Keratinocyte (primary cell): ENCODE results near the gene CA9. TPM values are rescaled to one million over a fixed set of nuclear protein-coding genes. Genes with fewer than 3 reads are reported as not detected.

Experiments used
- DNase-seq: peaks from one replicate; pipeline ENCODE4 v3.0.0-alpha.2; 2011; ENCODE audit warnings: low read depth, missing footprints, low spot score
- FAIRE-seq: peaks from 2 replicates; lab custom pipeline; 2011; peaks lifted over from hg19 to GRCh38; lab: Jason Lieb, UNC
- H2AFZ ChIP-seq: 2 replicates; pipeline ENCODE4 v1.6.0; 2012; ENCODE audit warnings: low read length, control low read depth, inconsistent platforms; ENCODE audit not compliant: control insufficient read depth
- H3K27ac ChIP-seq: 2 replicates; pipeline ENCODE4 v1.5.1; 2011; ENCODE audit warnings: low read length; ENCODE audit not compliant: control insufficient read depth, insufficient read depth
- H3K27me3 ChIP-seq: 3 replicates; pipeline ENCODE4 v1.6.0; 2011; ENCODE audit warnings: low read length; ENCODE audit not compliant: control insufficient read depth, insufficient read depth; ENCODE audit errors: extremely low read depth
- H3K36me3 ChIP-seq, 2 experiments: 2 replicates in 1 of 2; 3 replicates in 1 of 2; pipeline ENCODE4 v1.5.1; 2011; ENCODE audit warnings: low read length in 2 of 2, mild to moderate bottlenecking in 1 of 2; ENCODE audit not compliant: control insufficient read depth in 2 of 2, insufficient read depth in 2 of 2; ENCODE audit errors: extremely low read depth in 1 of 2
- H3K4me1 ChIP-seq: 3 replicates; pipeline ENCODE4 v1.5.1; 2011; ENCODE audit warnings: low read length; ENCODE audit not compliant: control insufficient read depth, insufficient read depth; ENCODE audit errors: extremely low read depth
- H3K4me2 ChIP-seq: 3 replicates; pipeline ENCODE4 v1.6.0; 2011; ENCODE audit warnings: low read depth, low read length; ENCODE audit not compliant: control insufficient read depth, insufficient read depth; ENCODE audit errors: extremely low read depth
- H3K4me3 ChIP-seq, 3 experiments: fragments of 200-600 bp in 1 of 3; sonication (generic) in 1 of 3; 2 replicates in 2 of 3; 3 replicates in 1 of 3; pipeline ENCODE4 v1.5.1; 2011 to 2016; ENCODE audit warnings: low read length in 3 of 3, mild to moderate bottlenecking in 3 of 3, control low read depth in 2 of 3, inconsistent platforms in 1 of 3, low read depth in 1 of 3, mixed read lengths in 1 of 3, mixed run types in 1 of 3, moderate library complexity in 1 of 3; ENCODE audit not compliant: control insufficient read depth in 2 of 3, insufficient read depth in 2 of 3; ENCODE audit errors: extremely low read depth in 1 of 3
- H3K79me2 ChIP-seq: 2 replicates; pipeline ENCODE4 v1.6.0; 2012; ENCODE audit warnings: low read length; ENCODE audit not compliant: control insufficient read depth, insufficient read depth
- H3K9ac ChIP-seq: 3 replicates; pipeline ENCODE4 v1.6.0; 2011; ENCODE audit warnings: low read length; ENCODE audit not compliant: control insufficient read depth, insufficient read depth; ENCODE audit errors: extremely low read depth
- H3K9me1 ChIP-seq: 3 replicates; pipeline ENCODE4 v1.6.0; 2011; ENCODE audit warnings: low read length; ENCODE audit not compliant: control insufficient read depth, insufficient read depth; ENCODE audit errors: extremely low read depth
- H3K9me3 ChIP-seq: 2 replicates; pipeline ENCODE4 v1.5.1; 2012; ENCODE audit warnings: low read depth, low read length; ENCODE audit not compliant: control insufficient read depth
- H4K20me1 ChIP-seq: 3 replicates; pipeline ENCODE4 v1.6.0; 2011; ENCODE audit warnings: low read length; ENCODE audit not compliant: control insufficient read depth, insufficient read depth; ENCODE audit errors: extremely low read depth
- EZH2 ChIP-seq: IDR thresholded peaks from one replicate; pipeline ENCODE4 v1.6.1; 2012; ENCODE audit warnings: inconsistent platforms, mild to moderate bottlenecking, low read length, moderate library complexity
- dilution Hi-C: fragments of 300-500 bp; cut with MboI; formaldehyde crosslinking; loops from one replicate; pipeline ENCODE4 v1.7.0; 2020; ENCODE audit warnings: low sequenced_read_pairs; ENCODE audit not compliant: extremely low pct_ligation_motif_present
- polyA plus RNA-seq, 5 experiments: library from polyadenylated mRNA; depleted of rRNA in 3 of 5; stranded (reverse) in 3 of 5; stranded (forward) in 1 of 5; unstranded in 1 of 5; fragments of >200 nt; gene quantifications; 1 replicate in 1 of 5; 2 replicates in 3 of 5; 3 replicates in 1 of 5; pipeline versions ENCODE4 v1.2.1 to v1.2.3, GENCODE V29; 2011 to 2012; ENCODE audit warnings: missing spikeins in 2 of 5, low read depth in 1 of 5, low replicate concordance in 1 of 5
- TF ChIP-seq, protein P1 (sequence below), 3 experiments: IDR thresholded peaks in 1 of 3; conservative IDR thresholded peaks in 1 of 3; optimal IDR thresholded peaks in 1 of 3; 2 replicates in 2 of 3; 3 replicates in 1 of 3; pipeline versions ENCODE3 to v1.5.1; 2011; ENCODE audit warnings: low read length in 3 of 3, mild to moderate bottlenecking in 3 of 3, moderate library complexity in 2 of 3, control low read depth in 1 of 3, inconsistent platforms in 1 of 3; ENCODE audit not compliant: insufficient read depth in 2 of 3; ENCODE audit errors: extremely low read depth in 1 of 3

Gene CA9
- polyA plus RNA-seq, 1 donor (not counting 4 experiments of a cell fraction or from before 2014, with no cell fraction given), result 7.2 TPM

GRCh38 chr9:35682051-35682450 lies 8.3 kb downstream of the CA9 start:
- H3K9ac ChIP-seq, result no peak overlapping the region

GRCh38 chr9:35682520-35683315 lies 9.0 kb downstream of the CA9 start:
- no peak for DNase-seq
- H3K79me2 ChIP-seq, result no peaks in the 10 kb centered on the region
- FAIRE-seq, result no peak
- no peaks in the 10 kb centered on the region for H3K9me3 ChIP-seq
- no peak overlapping the region for H3K4me2 ChIP-seq
- no peak overlapping the region for H2AFZ ChIP-seq
- no peak overlapping the region for H3K9ac ChIP-seq
- H3K27me3 ChIP-seq, result no peaks in the 10 kb centered on the region
- H4K20me1 ChIP-seq, result no peaks in the 10 kb centered on the region
- no peaks in the 10 kb centered on the region for H3K9me1 ChIP-seq
- no peak overlapping the region for H3K27ac ChIP-seq
- H3K4me3 ChIP-seq, result no peak overlapping the region
- peaks cover 4 to 6% of the 10 kb centered on the region in 2 experiments for H3K36me3 ChIP-seq
- no peaks in the 10 kb centered on the region for H3K4me1 ChIP-seq
- dilution Hi-C loops, result no loop called here
- TF ChIP-seq EZH2, result no peak
- TF ChIP-seq, protein P1, sequence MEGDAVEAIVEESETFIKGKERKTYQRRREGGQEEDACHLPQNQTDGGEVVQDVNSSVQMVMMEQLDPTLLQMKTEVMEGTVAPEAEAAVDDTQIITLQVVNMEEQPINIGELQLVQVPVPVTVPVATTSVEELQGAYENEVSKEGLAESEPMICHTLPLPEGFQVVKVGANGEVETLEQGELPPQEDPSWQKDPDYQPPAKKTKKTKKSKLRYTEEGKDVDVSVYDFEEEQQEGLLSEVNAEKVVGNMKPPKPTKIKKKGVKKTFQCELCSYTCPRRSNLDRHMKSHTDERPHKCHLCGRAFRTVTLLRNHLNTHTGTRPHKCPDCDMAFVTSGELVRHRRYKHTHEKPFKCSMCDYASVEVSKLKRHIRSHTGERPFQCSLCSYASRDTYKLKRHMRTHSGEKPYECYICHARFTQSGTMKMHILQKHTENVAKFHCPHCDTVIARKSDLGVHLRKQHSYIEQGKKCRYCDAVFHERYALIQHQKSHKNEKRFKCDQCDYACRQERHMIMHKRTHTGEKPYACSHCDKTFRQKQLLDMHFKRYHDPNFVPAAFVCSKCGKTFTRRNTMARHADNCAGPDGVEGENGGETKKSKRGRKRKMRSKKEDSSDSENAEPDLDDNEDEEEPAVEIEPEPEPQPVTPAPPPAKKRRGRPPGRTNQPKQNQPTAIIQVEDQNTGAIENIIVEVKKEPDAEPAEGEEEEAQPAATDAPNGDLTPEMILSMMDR (optimal IDR thresholded peaks at IDR 0.05 in 1 of 3, IDR thresholded peaks at IDR 0.05 in 1 of 3, conservative IDR thresholded peaks at IDR 0.05 in 1 of 3; ENCODE audit: extremely low read depth in 1 of 3, insufficient read depth in 2 of 3, low read length in 3 of 3), result no peak

More at GRCh38 chr9:35682051-35682450, 8.3 kb downstream of the CA9 start:
- no peaks in the 10 kb centered on the region for H3K9me1 ChIP-seq
- peaks cover 4 to 6% of the 10 kb centered on the region in 2 experiments for H3K36me3 ChIP-seq
- no peak overlapping the region for H3K27ac ChIP-seq
- H3K27me3 ChIP-seq, result no peaks in the 10 kb centered on the region
- H3K9me3 ChIP-seq, result no peaks in the 10 kb centered on the region
- H4K20me1 ChIP-seq, result no peaks in the 10 kb centered on the region
- H2AFZ ChIP-seq, result no peak overlapping the region
- no peak overlapping the region for H3K4me2 ChIP-seq
- H3K4me3 ChIP-seq, result no peak overlapping the region
- H3K79me2 ChIP-seq, result no peaks in the 10 kb centered on the region
- no peaks in the 10 kb centered on the region for H3K4me1 ChIP-seq
- TF ChIP-seq, protein P1 (optimal IDR thresholded peaks at IDR 0.05 in 1 of 3, IDR thresholded peaks at IDR 0.05 in 1 of 3, conservative IDR thresholded peaks at IDR 0.05 in 1 of 3; ENCODE audit: extremely low read depth in 1 of 3, insufficient read depth in 2 of 3, low read length in 3 of 3), result no peak
- no peak for TF ChIP-seq EZH2
- dilution Hi-C loops, result no loop called here
- FAIRE-seq, result no peak
- DNase-seq, result no peak
